HepG2 (cell line): ENCODE data around the gene ZNF771. TPM values are rescaled to one million over a fixed set of nuclear protein-coding genes. Genes with fewer than 3 reads are reported as not detected.
A peak's percentile ranks its signal among the peaks of the same experiment; 100 is the strongest.

Experiments used
- CEBPZ ChIP-seq: IDR thresholded peaks from 2 replicates; pipeline ENCODE4 v1.6.1; 2012; ENCODE audit warnings: low read length, improper control_type of control experiment
- DPF2 ChIP-seq: sonication (generic); formaldehyde crosslinking; IDR thresholded peaks from 2 replicates; pipeline ENCODE4 v1.4.0; 2020; ENCODE audit warnings: mild to moderate bottlenecking, low read depth, missing genetic modification reagents, borderline replicate concordance
- HDAC2 ChIP-seq: sonication (generic); formaldehyde crosslinking; IDR thresholded peaks from 2 replicates; pipeline ENCODE4 v1.4.0; 2020; ENCODE audit warnings: missing genetic modification reagents
- KDM3A ChIP-seq: IDR thresholded peaks from 2 replicates; pipeline ENCODE4 v1.6.1; 2018; ENCODE audit warnings: low read depth, missing compliant biosample characterization
- SATB2 ChIP-seq: sonication (generic); formaldehyde crosslinking; IDR thresholded peaks from 2 replicates; pipeline ENCODE4 v1.5.0; 2020; ENCODE audit warnings: missing genetic modification reagents
- SNAPC4 ChIP-seq: sonication (generic); formaldehyde crosslinking; IDR thresholded peaks from 2 replicates; pipeline ENCODE4 v1.4.0; 2020; ENCODE audit warnings: mild to moderate bottlenecking, missing genetic modification reagents
- TAF1 ChIP-seq: sonication (generic); formaldehyde crosslinking; IDR thresholded peaks from 2 replicates; pipeline ENCODE4 v1.4.0; 2020; ENCODE audit warnings: missing genetic modification reagents
- TCF12 ChIP-seq, 2 experiments: fragments of 450-650 bp in 1 of 2; sonication (generic) in 1 of 2; formaldehyde crosslinking in 1 of 2; IDR thresholded peaks; 2 replicates each; pipeline versions ENCODE4 v1.6.1 to v1.8.0; 2017 to 2022; ENCODE audit warnings: antibody characterized with exemption in 1 of 2, mild to moderate bottlenecking in 1 of 2, missing genetic modification reagents in 1 of 2, moderate library complexity in 1 of 2
- TFDP2 ChIP-seq: sonication (generic); formaldehyde crosslinking; IDR thresholded peaks from 2 replicates; pipeline ENCODE4 v1.4.0; 2020; ENCODE audit warnings: missing genetic modification reagents
- THAP7 ChIP-seq: sonication (generic); formaldehyde crosslinking; IDR thresholded peaks from 2 replicates; pipeline ENCODE4 v1.8.1; 2023; ENCODE audit warnings: mild to moderate bottlenecking, missing genetic modification reagents
- TMF1 ChIP-seq: sonication (generic); formaldehyde crosslinking; IDR thresholded peaks from 2 replicates; pipeline ENCODE4 v1.8.1; 2022; ENCODE audit warnings: low read depth, missing genetic modification reagents
- ZBTB42 ChIP-seq: sonication (generic); formaldehyde crosslinking; IDR thresholded peaks from 2 replicates; pipeline ENCODE4 v1.5.0; 2020; ENCODE audit warnings: mild to moderate bottlenecking, missing genetic modification reagents
- ZNF207 ChIP-seq: fragments of 450-650 bp; IDR thresholded peaks from 2 replicates; pipeline ENCODE4 v1.6.1; 2016; ENCODE audit warnings: antibody characterized with exemption, borderline replicate concordance
- ZNF30 ChIP-seq: sonication (generic); formaldehyde crosslinking; IDR thresholded peaks from 2 replicates; pipeline ENCODE4 v1.5.0; 2020; ENCODE audit warnings: mild to moderate bottlenecking, missing genetic modification reagents
- ZNF503 ChIP-seq: sonication (generic); formaldehyde crosslinking; IDR thresholded peaks from 2 replicates; pipeline ENCODE4 v1.4.0; 2020; ENCODE audit warnings: missing genetic modification reagents
- ZNF614 ChIP-seq: IDR thresholded peaks from 2 replicates; pipeline ENCODE4 v1.6.1; 2018; ENCODE audit warnings: missing biosample characterization, missing genetic modification reagents, inconsistent platforms, borderline replicate concordance
- polyA plus RNA-seq, 8 experiments: library from polyadenylated mRNA; depleted of rRNA in 3 of 8; stranded (reverse) in 7 of 8; unstranded in 1 of 8; fragments of >200 nt; fragmentation: Illumina TruSeq in 4 of 8; extraction: Trizol in 4 of 8; gene quantifications; 2 replicates each; pipeline versions ENCODE4 v1.2.1 to v1.2.3, GENCODE V29; 2011 to 2016; ENCODE audit warnings: low read depth in 4 of 8, missing spikeins in 1 of 8, mixed read lengths in 1 of 8; ENCODE audit not compliant: insufficient read depth in 1 of 8
- total RNA-seq, 5 experiments: library from RNA; depleted of rRNA; stranded (reverse); fragments of >200 nt; fragmentation: Illumina TruSeq; extraction: Trizol; gene quantifications; 2 replicates each; pipeline ENCODE4 v1.2.3, GENCODE V29; 2016; ENCODE audit warnings: low read depth in 1 of 5

The ZNF771 gene
- total and polyA plus RNA-seq, 2 of the 13 experiments (the other 11 are each of a cell fraction or from before 2014, with no cell fraction given) = 5.0 to 11.8 TPM

GRCh38 chr16:30429678-30430427, 22.4 kb downstream of the ZNF771 start, which contains the start of gene DCTPP1 (continued):
- TF ChIP-seq ZNF30 (CRISPR knock-in tag) = no peak
- peak; percentile 64; the same call in 1 of the 2 replicates for TF ChIP-seq SNAPC4
- peak; percentile 27; the same call in 1 of the 2 replicates for TF ChIP-seq DPF2 (CRISPR knock-in tag)
- TF ChIP-seq TCF12 (IDR thresholded peaks at IDR 0.05) = no peak
- peak; percentile 20; the same call in 1 of the 2 replicates for TF ChIP-seq TCF12 (CRISPR knock-in tag; IDR thresholded peaks at IDR 0.05)
- TF ChIP-seq SATB2 = no peak; the same call in 1 of the 2 replicates
- no peak for TF ChIP-seq ZNF207
- TF ChIP-seq KDM3A (CRISPR knock-in tag) = no peak
- TF ChIP-seq ZNF614 (CRISPR knock-in tag) = peak; percentile 90
- TF ChIP-seq THAP7 (CRISPR knock-in tag) = peak; percentile 84
- TF ChIP-seq CEBPZ = no peak
- peak; percentile 87 for TF ChIP-seq TAF1 (CRISPR knock-in tag)
- TF ChIP-seq TMF1 (CRISPR knock-in tag) = peak; percentile 95
- TF ChIP-seq ZNF503 (CRISPR knock-in tag) = no peak; the same call in 1 of the 2 replicates
- 0 out of 2 replicates have a peak, but pooled peaks have one; percentile 16 for TF ChIP-seq ZBTB42
- peak; percentile 89 for TF ChIP-seq HDAC2
- TF ChIP-seq TFDP2 (CRISPR knock-in tag) = peak; percentile 92
